NCI-H69 (cell line): ENCODE measurements around the gene MBD3L2.

Source experiments
- DNase-seq: peaks from one replicate; lab custom pipeline; 2025; lab: John Stamatoyannopoulos, UW

MBD3L2 gene

DNA sequence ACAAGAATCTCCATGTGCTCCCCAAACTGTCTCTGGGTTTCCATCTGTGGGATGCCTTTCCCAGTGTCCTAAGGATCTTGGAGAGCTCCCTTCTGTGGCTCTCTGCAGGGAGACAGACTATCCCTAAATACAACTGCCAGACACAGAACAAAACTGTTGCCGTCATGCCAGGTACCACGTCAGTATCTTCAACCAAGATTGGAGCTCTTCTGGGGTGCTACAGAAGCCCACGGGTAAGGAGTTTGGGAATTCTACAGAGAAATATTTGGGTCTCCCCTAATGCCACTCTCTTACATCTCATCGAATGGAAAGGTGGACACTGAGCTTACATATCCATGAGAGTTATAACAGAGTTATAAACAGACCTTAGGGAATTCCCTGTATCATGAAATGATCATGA is 14.2 kb downstream of the MBD3L2 start:
- DNase-seq, result no peak

DNA sequence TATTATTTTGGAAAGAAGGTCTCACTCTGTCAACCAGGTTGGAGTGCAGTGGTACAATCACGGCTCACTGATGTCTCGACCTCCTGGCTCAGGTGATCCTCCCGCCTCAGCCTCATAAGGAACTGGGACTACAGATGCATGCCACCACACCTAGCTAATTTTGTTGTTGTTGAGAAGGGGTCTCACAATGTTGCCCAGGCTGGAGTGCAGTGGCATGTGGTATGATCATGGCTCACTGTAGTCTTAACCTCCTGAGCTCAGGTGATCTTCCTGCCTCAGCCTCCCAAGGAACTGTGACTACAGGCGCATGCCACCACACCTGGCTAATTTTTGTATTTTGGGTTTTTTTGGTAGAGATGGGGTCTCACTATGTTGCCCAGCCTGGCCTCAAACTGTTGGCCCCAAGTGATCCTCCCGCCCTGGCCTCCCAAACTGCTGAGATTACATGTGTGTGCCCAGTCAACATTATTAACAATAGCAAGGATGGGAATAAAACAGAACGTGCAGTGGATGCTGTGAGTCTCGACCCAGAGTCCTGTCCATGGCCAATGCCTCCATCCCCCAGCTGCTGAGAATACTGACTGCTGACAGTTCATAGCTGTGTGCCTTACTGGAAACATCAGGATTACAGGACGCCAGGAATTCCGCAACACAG is 14.8 kb downstream of the MBD3L2 start:
- no peak for DNase-seq

DNA sequence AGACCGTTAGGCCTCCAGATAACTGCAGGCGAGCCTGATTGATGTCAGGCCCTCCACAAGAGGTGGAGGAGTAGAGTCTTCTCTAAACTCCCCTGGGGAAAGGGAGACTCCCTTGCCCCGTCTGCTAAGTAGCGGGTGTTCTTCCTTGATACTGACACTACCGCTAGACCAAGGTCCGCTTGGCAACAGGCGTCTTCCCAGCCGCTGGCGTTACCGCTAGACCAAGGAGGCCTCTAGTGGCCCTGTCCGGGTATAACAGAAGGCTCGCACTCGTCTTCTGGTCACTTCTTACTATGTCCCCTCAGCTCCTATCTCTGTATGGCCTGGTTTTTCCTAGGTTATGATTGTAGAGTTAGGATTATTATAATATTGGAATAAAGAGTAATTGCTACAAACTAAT is 18.0 kb downstream of the MBD3L2 start:
- peak; percentile 66 for DNase-seq

DNA sequence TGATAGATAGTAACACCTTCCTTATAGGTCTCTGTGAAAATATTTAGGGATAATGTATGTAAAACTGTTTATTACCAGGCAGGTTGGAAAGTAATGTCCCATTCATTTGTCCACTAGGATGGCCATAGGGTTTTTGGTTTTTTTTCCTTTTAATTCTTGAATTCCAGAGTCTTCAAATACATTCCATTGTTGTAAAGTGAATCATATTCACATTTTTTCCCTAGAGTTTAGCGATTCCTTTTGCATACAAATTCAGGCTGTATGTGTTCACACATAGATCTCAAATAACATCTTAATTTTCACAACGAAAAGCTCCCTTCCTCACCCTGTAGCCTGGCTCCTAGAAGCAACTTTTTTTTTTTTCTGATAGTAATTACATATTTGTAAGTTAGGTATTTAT is 18.6 kb downstream of the MBD3L2 start:
- no peak for DNase-seq

DNA sequence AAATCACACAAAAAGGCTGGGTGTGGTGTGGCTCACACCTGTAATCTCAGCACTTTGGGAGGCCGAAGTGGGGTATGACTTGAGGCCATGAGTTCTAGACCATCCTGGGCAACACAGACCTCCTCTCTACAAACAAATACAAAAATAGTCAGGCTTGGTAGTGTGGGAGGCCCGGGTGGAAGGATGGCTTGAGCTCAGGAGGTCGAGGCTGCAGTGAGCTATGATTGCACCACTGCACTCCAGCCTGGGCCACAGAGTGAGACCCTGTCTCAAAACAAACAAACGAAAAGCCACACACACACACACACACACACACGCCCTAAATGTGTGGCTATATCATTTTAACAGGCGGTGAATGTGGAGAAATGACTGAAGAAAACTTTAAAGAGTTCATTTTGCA is 19.5 kb downstream of the MBD3L2 start:
- no peak for DNase-seq

DNA sequence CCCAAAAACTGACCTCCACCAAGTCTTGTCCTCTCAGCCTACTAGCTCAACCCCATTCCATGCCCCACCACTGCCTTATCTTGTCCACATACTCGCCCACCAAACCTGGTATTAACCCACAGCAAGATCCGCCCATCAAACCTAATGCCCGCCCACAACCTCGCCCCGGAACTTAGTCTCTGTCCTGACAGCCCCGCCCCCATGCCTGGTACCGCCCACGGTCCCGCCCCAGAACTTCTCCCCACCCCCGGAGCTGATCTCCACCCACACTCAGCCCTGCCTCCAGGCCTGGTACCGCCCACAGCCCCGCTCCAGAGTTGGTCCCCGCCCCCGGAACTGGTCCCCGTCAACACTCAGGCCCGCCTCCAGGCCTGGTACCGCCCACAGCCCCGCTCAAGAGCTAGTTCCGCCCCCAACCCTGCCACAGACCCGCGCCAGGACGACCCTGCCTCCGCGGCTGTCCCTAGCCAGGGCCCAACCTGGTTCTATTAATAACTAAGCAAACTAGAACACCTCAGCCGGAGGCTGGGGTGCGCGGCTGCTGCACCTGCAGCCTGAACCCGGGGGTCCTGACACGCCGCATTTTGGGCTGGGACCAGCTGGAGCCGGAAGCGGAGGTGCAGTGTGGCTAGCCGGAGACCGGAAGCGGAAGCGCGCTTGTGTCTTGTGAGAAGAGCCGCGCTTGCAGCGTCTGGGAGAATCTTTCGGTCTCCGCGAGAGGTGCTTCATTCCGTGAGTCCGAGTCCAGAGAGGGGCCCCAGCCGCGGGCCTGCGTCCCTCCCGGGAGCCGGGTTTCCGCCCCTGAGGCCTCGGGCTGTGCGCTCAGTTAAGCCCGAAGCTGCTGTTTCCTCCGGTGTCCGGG is 20.2 kb downstream of the MBD3L2 start, which contains the start of gene ZNF557:
TSS of gene ZNF557 (plus strand) at position 662 of the 862 bp plus-strand sequence. CDS start 5,372 bp downstream, outside the sequence.
- peak; percentile 98 for DNase-seq

DNA sequence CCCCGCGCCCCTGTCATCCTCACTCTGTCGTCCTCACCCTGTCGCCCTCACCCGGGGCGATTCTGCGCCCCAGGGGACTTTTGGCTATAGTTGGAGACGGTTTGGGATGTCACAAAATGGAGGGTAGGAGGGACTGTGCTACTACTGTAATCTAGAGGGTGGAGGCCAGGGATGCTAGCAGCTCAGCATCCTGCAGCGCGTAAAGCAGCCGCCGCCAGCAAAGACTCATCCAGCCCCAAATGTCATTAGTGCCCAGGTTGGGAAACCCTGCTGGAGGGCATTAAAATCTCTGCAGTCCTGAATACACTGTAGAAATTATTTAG is 20.7 kb downstream of the MBD3L2 start:
- peak; percentile 51 for DNase-seq

DNA sequence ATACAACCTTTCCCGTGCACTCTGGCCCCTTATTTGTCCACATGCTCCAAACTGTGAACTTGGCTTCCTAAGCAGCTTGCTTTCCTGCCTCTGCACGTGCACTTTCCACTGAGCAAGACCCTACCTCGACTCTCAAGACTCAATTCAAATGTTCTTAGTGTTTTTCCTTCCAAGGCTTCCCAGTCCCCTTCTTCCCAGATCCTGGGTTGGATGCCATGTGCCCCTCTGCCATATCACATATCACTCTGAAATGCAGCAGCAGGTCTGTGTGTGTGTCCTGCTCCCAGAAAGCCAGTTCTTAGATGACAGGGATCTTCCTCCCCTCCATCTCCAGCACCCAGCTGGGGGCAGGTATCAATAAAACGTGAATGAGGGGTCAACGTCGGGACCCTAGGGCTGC is 23.4 kb downstream of the MBD3L2 start:
- no peak for DNase-seq

DNA sequence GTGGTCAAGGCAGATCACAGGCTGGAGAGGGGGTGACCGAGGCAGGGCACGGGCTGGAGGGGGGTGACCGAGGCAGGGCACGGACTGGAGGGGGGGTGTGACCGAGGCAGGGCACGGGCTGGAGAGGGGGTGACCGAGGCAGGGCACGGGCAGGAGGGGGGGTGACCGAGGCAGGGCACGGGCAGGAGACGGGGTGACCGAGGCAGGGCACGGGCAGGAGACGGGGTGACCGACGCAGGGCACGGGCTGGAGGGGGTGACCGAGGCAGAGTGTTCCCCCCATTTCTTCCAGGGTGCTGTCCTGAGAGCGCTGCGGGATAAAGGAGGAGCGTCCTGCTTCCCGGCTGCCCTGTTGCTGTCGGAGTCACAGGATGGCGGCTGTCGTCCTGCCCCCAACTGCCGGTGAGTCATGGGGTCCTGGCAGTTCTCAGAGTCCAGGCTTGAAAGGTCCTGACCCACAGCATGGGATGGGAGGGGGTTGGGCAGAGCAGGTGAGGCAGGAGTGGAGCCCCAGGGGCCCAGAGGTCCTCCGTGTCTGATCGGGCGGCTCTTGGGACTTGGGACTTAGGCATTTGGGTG is 25.7 kb downstream of the MBD3L2 start:
- DNase-seq, result no peak

DNA sequence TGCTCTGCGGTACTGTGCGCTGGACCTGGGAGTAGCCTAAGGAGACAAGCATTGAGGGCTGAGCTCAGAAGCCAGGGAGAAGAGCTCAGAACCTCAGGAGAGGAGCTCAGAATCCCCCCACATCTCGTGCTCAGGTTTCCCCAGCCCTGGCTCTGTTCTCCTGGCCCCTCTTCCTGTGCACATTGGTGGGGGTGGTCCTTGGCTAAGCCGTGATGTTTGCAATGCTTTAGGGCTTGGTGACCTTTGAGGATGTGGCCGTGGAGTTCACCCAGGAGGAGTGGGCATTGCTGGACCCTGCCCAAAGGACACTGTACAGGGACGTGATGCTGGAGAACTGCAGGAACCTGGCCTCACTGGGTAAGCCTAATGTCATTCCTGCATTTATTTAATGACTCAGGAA is 27.0 kb downstream of the MBD3L2 start:
- DNase-seq, result no peak

DNA sequence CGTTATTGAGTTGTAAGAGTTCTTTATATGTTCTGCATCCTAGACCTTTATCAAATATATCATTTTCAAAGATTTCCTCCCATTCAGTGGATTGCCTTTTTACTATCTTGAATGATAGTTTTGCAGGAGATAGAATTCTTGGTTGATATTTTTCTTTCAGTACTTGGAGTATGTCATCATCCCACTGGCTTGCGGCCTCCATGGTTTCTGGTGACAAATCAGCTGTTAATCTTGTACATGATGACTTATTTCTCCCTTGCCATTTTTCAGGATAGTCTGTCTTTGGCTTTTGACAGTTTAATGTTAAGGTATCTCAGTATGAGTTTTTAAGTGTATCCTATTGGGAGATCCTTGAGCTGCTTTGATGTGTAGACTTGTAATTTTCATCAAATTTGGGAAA is 28.9 kb downstream of the MBD3L2 start:
- no peak for DNase-seq

DNA sequence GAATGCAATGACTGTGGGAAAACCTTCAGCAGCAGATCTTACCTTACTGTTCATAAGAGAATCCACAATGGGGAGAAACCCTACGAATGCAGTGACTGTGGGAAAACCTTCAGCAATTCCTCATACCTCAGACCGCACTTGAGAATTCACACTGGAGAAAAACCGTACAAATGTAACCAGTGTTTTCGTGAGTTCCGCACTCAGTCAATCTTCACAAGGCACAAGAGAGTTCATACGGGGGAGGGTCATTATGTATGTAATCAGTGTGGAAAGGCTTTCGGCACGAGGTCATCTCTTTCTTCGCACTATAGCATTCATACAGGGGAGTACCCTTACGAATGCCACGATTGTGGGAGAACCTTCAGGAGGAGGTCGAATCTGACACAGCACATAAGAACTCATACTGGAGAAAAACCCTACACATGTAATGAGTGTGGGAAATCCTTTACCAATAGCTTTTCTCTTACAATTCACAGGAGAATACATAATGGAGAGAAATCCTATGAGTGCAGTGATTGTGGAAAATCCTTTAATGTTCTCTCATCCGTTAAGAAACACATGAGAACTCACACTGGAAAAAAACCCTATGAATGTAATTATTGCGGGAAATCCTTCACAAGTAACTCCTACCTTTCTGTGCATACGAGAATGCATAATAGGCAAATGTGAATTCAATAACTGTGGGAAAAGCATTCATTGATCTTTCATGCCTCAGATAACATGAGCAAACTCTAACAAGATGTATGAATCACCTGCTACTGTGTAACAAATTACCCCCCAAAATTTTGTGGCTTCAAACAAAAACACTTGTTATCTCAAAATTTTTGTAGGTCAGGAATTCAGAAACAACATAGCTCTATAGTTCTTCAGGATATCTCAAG is 34.2 kb downstream of the MBD3L2 start:
- DNase-seq, result peak; percentile 11

DNA sequence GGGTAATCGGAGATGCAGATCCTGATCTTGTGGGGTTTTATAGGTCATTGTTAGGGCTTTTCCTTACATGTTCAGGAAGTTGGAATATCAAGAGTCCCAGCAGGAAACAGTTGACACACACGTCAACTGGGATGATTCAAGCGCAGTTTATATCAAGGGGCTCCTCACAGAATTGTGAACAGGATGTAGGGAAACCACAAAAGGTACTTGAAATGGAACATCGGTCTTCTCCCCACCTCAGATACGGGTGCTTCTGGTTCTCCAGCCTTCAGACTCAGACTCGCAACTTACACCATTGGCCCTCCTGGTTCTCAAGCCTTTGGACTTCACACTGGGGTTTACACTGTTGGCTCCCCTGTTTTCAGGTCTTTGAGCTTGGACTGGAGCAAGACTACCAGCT is 39.9 kb downstream of the MBD3L2 start:
- no peak for DNase-seq

DNA sequence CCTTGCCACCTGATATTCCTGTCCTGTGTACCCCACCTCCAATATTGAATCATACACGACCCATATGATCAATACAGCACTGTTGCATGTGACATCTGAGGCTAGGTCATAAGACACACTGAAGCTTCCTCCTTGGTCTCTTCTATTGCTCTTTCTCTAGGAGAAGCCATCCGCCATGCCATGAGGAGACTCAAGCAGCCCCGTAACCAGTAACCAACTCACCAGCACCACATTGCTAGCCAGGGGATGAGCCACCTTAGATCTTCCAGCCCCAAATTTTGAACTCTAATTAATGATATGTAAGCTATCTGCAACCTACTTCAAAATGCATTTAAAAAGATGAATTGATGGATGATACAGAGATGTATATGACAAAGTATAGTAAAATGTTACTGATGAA is 49.0 kb downstream of the MBD3L2 start:
- DNase-seq, result no peak

DNA sequence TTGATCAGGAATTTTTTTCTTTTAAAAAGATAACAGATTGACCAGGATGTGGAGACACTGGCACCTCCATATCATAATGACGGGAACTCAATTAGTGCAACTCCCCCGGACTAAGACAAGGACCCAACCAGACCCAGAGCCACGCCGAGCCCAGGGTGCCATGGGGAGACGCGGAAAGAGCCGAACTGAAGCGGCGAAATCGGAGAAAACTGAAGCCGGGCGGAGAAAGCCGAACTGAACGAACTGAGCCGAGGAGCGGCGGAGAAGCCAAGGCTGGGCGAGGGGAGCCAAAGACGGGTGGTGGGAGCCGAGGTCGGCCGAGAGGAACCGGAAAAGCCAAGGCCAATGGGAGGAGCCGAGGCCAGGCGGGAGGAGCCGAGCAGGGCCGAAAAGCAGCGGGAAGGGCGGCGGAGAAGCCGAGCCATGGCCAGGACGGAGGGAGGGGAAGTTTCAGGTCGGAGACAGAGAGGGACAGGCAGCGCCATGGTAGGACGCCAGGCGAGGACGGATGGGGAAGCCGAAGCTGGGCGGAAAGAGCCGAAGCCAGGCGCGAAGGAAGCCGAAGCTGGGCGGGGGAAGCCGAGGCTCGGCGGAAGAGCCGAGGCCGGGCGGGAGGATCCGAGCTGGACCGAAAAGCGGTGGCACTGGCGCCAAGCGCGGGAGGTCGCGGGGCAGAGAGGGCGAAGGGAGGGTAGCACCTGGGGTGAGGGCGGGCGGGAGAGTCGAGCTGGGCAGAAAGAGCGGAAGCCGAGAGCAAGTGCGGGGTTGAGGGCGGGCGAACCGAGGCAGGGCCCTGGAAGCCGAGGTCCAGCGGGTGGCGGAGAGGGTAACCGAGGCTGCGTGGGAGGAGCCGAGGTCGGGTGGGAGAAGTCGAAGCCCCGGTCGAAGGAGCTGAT is 49.8 kb downstream of the MBD3L2 start:
- DNase-seq, result peak; percentile 98

DNA sequence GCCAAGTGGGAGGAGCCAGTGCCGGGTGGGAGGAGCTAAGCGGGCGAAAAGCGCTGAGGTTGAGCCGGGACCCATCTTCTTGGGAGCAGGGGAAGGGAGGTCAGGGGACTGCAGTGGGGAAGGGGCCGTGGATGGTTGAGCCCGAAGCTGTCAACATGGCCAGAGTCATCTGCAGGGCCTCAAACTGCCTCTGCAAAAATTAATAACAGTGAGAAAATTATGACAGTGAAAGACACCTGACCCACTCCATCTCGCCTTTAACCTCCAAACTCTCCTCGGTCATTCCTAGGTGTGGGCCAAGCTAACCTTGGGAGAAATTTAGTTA is 50.4 kb downstream of the MBD3L2 start:
- no peak for DNase-seq
